Parathyroid adenoma (tissue), 2 donors: Measurements from ENCODE around the gene MYZAP.

Source experiments
- H2AFZ ChIP-seq: fragments of 300-600 bp; sonication (generic); one replicate; pipeline ENCODE4 v1.7.0; 2017; ENCODE audit warnings: antibody characterized with exemption, mild to moderate bottlenecking
- H3K27ac ChIP-seq: fragments of 300-600 bp; sonication (generic); one replicate; pipeline ENCODE4 v1.7.0; 2017
- H3K27me3 ChIP-seq: fragments of 300-600 bp; sonication (generic); one replicate; pipeline ENCODE4 v1.7.0; 2017; ENCODE audit warnings: low read length; ENCODE audit not compliant: control insufficient read depth, insufficient read depth
- H3K36me3 ChIP-seq: fragments of 300-600 bp; sonication (generic); one replicate; pipeline ENCODE4 v1.7.0; 2017; ENCODE audit warnings: low read length; ENCODE audit not compliant: control insufficient read depth, insufficient read depth
- H3K4me1 ChIP-seq: fragments of 300-600 bp; sonication (generic); one replicate; pipeline ENCODE4 v1.7.0; 2017; ENCODE audit warnings: control low read depth
- H3K4me2 ChIP-seq: fragments of 300-600 bp; sonication (generic); one replicate; pipeline ENCODE4 v1.7.0; 2017; ENCODE audit warnings: low read length
- H3K4me3 ChIP-seq: fragments of 300-600 bp; sonication (generic); one replicate; pipeline ENCODE4 v1.7.0; 2017; ENCODE audit warnings: low read depth, low read length
- H3K79me2 ChIP-seq: fragments of 300-600 bp; sonication (generic); one replicate; pipeline ENCODE4 v1.7.0; 2017; ENCODE audit warnings: control low read depth
- H3K9ac ChIP-seq: fragments of 300-600 bp; sonication (generic); one replicate; pipeline ENCODE4 v1.7.0; 2017; ENCODE audit warnings: mild to moderate bottlenecking
- H3K9me3 ChIP-seq: fragments of 300-600 bp; sonication (generic); one replicate; pipeline ENCODE4 v1.7.0; 2017; ENCODE audit warnings: low read length; ENCODE audit not compliant: control insufficient read depth
- CTCF ChIP-seq: fragments of 300-600 bp; sonication (generic); IDR thresholded peaks from one replicate; pipeline ENCODE4 v1.7.0; 2017; ENCODE audit warnings: antibody characterized with exemption, mild to moderate bottlenecking
- donor health status: primary hyperparathyroidism.

MYZAP gene

GRCh38 chr15:57580866-57581265 is 10.8 kb upstream of the MYZAP start:
- Histone ChIP-seq H3K9me3 (no peaks in the 10 kb centered on the region), H3K4me2 (no peak overlapping the region), H3K9ac (no peak overlapping the region), H3K4me1 (no peaks in the 10 kb centered on the region), H2AFZ (no peak overlapping the region), H3K79me2 (no peaks in the 10 kb centered on the region), H3K4me3 (no peak overlapping the region), H3K27me3 (no peaks in the 10 kb centered on the region), H3K36me3 (no peaks in the 10 kb centered on the region), H3K27ac (no peak overlapping the region)
- no peak for TF ChIP-seq CTCF

GRCh38 chr15:57582090-57582489 is 9.6 kb upstream of the MYZAP start:
- Histone ChIP-seq H3K9me3 (no peaks in the 10 kb centered on the region), H2AFZ (no peak overlapping the region), H3K4me2 (no peak overlapping the region), H3K9ac (no peak overlapping the region), H3K27ac (no peak overlapping the region), H3K4me1 (no peaks in the 10 kb centered on the region), H3K36me3 (no peaks in the 10 kb centered on the region), H3K79me2 (no peaks in the 10 kb centered on the region), H3K27me3 (no peaks in the 10 kb centered on the region), H3K4me3 (no peak overlapping the region)
- no peak for TF ChIP-seq CTCF

DNA sequence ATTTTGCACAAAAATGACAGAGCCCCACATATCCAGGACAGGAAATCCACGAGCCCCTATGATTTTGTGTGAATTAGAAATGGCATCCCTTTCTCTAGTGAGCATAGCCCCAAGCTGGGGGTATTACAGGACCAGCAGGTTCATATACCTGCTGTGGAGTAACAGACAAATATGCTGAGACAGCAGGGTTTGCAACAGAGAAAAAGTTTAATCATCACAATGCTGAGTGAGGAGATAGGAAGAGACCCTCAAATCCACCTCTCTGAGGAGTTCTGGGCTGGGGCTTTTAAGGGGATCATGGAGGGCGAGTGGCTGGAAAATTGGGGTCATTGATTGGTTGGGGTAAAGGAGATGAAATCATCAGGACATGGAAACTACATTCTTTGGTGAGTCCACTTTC is 8.4 kb upstream of the MYZAP start:
- Histone ChIP-seq H3K4me3 (no peak overlapping the region), H3K27ac (no peak overlapping the region), H3K4me2 (no peak overlapping the region), H3K9me3 (no peaks in the 10 kb centered on the region), H3K4me1 (no peaks in the 10 kb centered on the region), H3K27me3 (no peaks in the 10 kb centered on the region), H2AFZ (no peak overlapping the region), H3K9ac (no peak overlapping the region), H3K79me2 (no peaks in the 10 kb centered on the region), H3K36me3 (no peaks in the 10 kb centered on the region)
- no peak for TF ChIP-seq CTCF

GRCh38 chr15:57583720-57584119 is 8.0 kb upstream of the MYZAP start:
- no peak for TF ChIP-seq CTCF
- Histone ChIP-seq H3K27me3 (no peaks in the 10 kb centered on the region), H3K4me1 (no peaks in the 10 kb centered on the region), H3K4me3 (no peak overlapping the region), H3K9ac (no peak overlapping the region), H3K79me2 (no peaks in the 10 kb centered on the region), H2AFZ (no peak overlapping the region), H3K9me3 (no peaks in the 10 kb centered on the region), H3K4me2 (no peak overlapping the region), H3K27ac (no peak overlapping the region), H3K36me3 (no peaks in the 10 kb centered on the region)

GRCh38 chr15:57586661-57587424 is 4.9 kb upstream of the MYZAP start:
- TF ChIP-seq CTCF, result no peak
- Histone ChIP-seq H2AFZ (no peak overlapping the region), H3K27me3 (no peaks in the 10 kb centered on the region), H3K79me2 (no peaks in the 10 kb centered on the region), H3K9me3 (no peaks in the 10 kb centered on the region), H3K9ac (no peak overlapping the region), H3K4me1 (no peaks in the 10 kb centered on the region), H3K36me3 (no peaks in the 10 kb centered on the region), H3K4me3 (no peak overlapping the region), H3K27ac (no peak overlapping the region), H3K4me2 (no peak overlapping the region)
